ENCODE data around the gene VWA5A.

The VWA5A gene

DNA sequence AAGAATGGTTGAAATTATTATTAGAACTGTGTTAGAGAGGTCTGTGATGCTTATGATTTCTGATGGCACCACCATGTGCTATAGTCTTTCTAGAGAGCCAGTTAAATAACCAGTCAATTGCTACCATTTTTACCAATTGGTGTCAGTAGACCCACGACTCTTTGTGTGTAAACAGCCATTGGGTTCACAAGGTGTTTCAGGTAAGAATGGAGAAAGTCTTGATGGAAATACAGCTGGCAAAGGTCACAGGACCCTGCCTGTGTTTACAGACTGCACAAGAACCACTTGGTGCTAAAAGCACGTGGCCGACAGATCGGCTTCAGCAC, 43.7 kb upstream of the VWA5A start:
- DNase-seq = no peak
- in situ Hi-C loops (cut with HindIII; ENCODE audit: low pct_ligation_motif_present, low sequenced_read_pairs) = no loop called here
- Histone ChIP-seq H3K27ac (no peak overlapping the region), H3K36me3 (replicated peaks) (no peaks in the 10 kb centered on the region), H3K4me3 (ENCODE audit: low read depth, low read length) (no peak overlapping the region), H3K27me3 (replicated peaks) (no peaks in the 10 kb centered on the region)
- TF ChIP-seq, protein P1, sequence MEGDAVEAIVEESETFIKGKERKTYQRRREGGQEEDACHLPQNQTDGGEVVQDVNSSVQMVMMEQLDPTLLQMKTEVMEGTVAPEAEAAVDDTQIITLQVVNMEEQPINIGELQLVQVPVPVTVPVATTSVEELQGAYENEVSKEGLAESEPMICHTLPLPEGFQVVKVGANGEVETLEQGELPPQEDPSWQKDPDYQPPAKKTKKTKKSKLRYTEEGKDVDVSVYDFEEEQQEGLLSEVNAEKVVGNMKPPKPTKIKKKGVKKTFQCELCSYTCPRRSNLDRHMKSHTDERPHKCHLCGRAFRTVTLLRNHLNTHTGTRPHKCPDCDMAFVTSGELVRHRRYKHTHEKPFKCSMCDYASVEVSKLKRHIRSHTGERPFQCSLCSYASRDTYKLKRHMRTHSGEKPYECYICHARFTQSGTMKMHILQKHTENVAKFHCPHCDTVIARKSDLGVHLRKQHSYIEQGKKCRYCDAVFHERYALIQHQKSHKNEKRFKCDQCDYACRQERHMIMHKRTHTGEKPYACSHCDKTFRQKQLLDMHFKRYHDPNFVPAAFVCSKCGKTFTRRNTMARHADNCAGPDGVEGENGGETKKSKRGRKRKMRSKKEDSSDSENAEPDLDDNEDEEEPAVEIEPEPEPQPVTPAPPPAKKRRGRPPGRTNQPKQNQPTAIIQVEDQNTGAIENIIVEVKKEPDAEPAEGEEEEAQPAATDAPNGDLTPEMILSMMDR (IDR thresholded peaks at IDR 0.05; ENCODE audit: low read depth, low read length, missing control alignments) = no peak

- no peak for DNase-seq
- in situ Hi-C loops (cut with HindIII; ENCODE audit: low pct_ligation_motif_present, low sequenced_read_pairs) = no loop called here
- H3K4me3 ChIP-seq (ENCODE audit: low read depth, low read length) = no peak overlapping the region
- no peak overlapping the region for H3K27ac ChIP-seq
- no peaks in the 10 kb centered on the region for H3K27me3 ChIP-seq (replicated peaks)
- H3K36me3 ChIP-seq (replicated peaks) = no peaks in the 10 kb centered on the region
- TF ChIP-seq, protein P1 (IDR thresholded peaks at IDR 0.05; ENCODE audit: low read depth, low read length, missing control alignments) = no peak
These were observed 43.1 kb upstream of the VWA5A start for GRCh38 chr11:124072147-124072546.

GRCh38 chr11:124074554-124074953, 40.7 kb upstream of the VWA5A start:
- H3K4me3 ChIP-seq (ENCODE audit: low read depth, low read length) = no peak overlapping the region
- TF ChIP-seq, protein P1 (IDR thresholded peaks at IDR 0.05; ENCODE audit: low read depth, low read length, missing control alignments) = no peak
- no peak overlapping the region for H3K27ac ChIP-seq
- DNase-seq = no peak
- in situ Hi-C loops (cut with HindIII; ENCODE audit: low pct_ligation_motif_present, low sequenced_read_pairs) = no loop called here
- no peaks in the 10 kb centered on the region for H3K36me3 ChIP-seq (replicated peaks)
- no peaks in the 10 kb centered on the region for H3K27me3 ChIP-seq (replicated peaks)

GRCh38 chr11:124075492-124075840, 39.8 kb upstream of the VWA5A start:
- no peak for DNase-seq
- TF ChIP-seq, protein P1 (IDR thresholded peaks at IDR 0.05; ENCODE audit: low read depth, low read length, missing control alignments) = no peak
- in situ Hi-C loops (cut with HindIII; ENCODE audit: low pct_ligation_motif_present, low sequenced_read_pairs) = no loop called here
- Histone ChIP-seq H3K4me3 (ENCODE audit: low read depth, low read length) (no peak overlapping the region), H3K36me3 (replicated peaks) (no peaks in the 10 kb centered on the region), H3K27me3 (replicated peaks) (no peaks in the 10 kb centered on the region), H3K27ac (no peak overlapping the region)

GRCh38 chr11:124075841-124076651, 39.2 kb upstream of the VWA5A start:
- in situ Hi-C loops (cut with HindIII; ENCODE audit: low pct_ligation_motif_present, low sequenced_read_pairs) = no loop called here
- no peaks in the 10 kb centered on the region for H3K27me3 ChIP-seq (replicated peaks)
- H3K27ac ChIP-seq = no peak overlapping the region
- H3K36me3 ChIP-seq (replicated peaks) = no peaks in the 10 kb centered on the region
- TF ChIP-seq, protein P1 (IDR thresholded peaks at IDR 0.05; ENCODE audit: low read depth, low read length, missing control alignments) = no peak
- H3K4me3 ChIP-seq (ENCODE audit: low read depth, low read length) = peak overlapping the region; percentile 50
- no peak for DNase-seq

DNA sequence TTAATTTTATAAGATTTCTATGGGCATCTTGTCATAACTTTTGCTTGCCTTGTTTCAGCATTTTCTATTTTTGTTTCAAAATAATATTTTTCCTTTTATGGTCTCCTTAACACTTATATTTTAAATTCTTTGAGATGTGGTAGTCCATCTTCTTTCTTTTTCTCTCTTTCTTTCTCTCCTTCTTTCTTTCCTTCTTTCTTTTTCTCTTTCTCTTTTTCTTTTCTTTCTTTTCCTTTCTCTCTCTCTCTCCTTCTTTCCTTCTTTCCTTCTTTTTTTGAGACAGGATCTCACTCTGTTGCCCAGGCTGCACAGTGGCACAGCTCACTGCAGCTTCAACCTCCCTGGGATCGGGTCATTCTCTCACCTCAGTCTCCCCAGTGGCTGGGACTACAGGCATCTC, 38.0 kb upstream of the VWA5A start:
- Histone ChIP-seq H3K4me3 (ENCODE audit: low read depth, low read length) (no peak overlapping the region), H3K27ac (no peak overlapping the region), H3K27me3 (replicated peaks) (no peaks in the 10 kb centered on the region), H3K36me3 (replicated peaks) (no peaks in the 10 kb centered on the region)
- no peak for DNase-seq
- TF ChIP-seq, protein P1 (IDR thresholded peaks at IDR 0.05; ENCODE audit: low read depth, low read length, missing control alignments) = no peak
- in situ Hi-C loops (cut with HindIII; ENCODE audit: low pct_ligation_motif_present, low sequenced_read_pairs) = no loop called here
